ENCODE results near the gene LAMC3. TPM values are rescaled to one million over a fixed set of nuclear protein-coding genes. Genes with fewer than 3 reads are reported as not detected.

Gene LAMC3
- total RNA-seq, 2 donors from 2014 or later: 16.7 to 41.2 TPM

- peak overlapping the region; percentile 83 for H3K27ac Mint-ChIP-seq
- peaks cover 30% of the 10 kb centered on the region for H3K36me3 Mint-ChIP-seq (ENCODE audit: low read depth)
- 60 to 75% methylated on average over 2 to 6 of the region's 6 CpGs for WGBS, 2 experiments (ENCODE audit: insufficient coverage in 1 of 2, insufficient read length in 1 of 2)
- no peaks in the 10 kb centered on the region for H3K9me3 Mint-ChIP-seq
- Histone ChIP-seq H3K27ac (ENCODE audit: low read depth, low read length) (no peak overlapping the region), H3K9ac (ENCODE audit: extremely low read depth, low read length, poor library complexity, severe bottlenecking) (no peak overlapping the region), H3K36me3 (ENCODE audit: control insufficient read depth, insufficient read depth, low read length) (no peaks in the 10 kb centered on the region), H3K27me3 (ENCODE audit: control insufficient read depth, insufficient read depth, low read length, poor library complexity, severe bottlenecking) (no peaks in the 10 kb centered on the region), H3K9me3 (ENCODE audit: control insufficient read depth, low read length) (no peaks in the 10 kb centered on the region), H3K4me3 (ENCODE audit: low read length) (no peak overlapping the region), H3K4me1 (ENCODE audit: control insufficient read depth, insufficient read depth, low read length) (no peaks in the 10 kb centered on the region)
- no peaks in the 10 kb centered on the region for H3K27me3 Mint-ChIP-seq (ENCODE audit: insufficient read depth)
- H3K4me3 Mint-ChIP-seq: no peak overlapping the region
- no peak for TF ChIP-seq CTCF (conservative IDR thresholded peaks at IDR 0.05)
- no peaks in the 10 kb centered on the region for H3K4me1 Mint-ChIP-seq
- no peak for DNase-seq
Measured at GRCh38 chr9:131048332-131048731, 39.4 kb downstream of the LAMC3 start.

- H3K36me3 Mint-ChIP-seq (ENCODE audit: low read depth): peaks cover 27% of the 10 kb centered on the region
- H3K9ac ChIP-seq (ENCODE audit: extremely low read depth, low read length, poor library complexity, severe bottlenecking): no peak overlapping the region
- 94 to 95% methylated on average over 5 to 8 of the region's 8 CpGs for WGBS, 2 experiments (ENCODE audit: insufficient coverage in 1 of 2, insufficient read length in 1 of 2)
- no peaks in the 10 kb centered on the region for H3K27me3 Mint-ChIP-seq (ENCODE audit: insufficient read depth)
- no peak overlapping the region for H3K27ac ChIP-seq (ENCODE audit: low read depth, low read length)
- H3K4me1 ChIP-seq (ENCODE audit: control insufficient read depth, insufficient read depth, low read length): no peaks in the 10 kb centered on the region
- no peaks in the 10 kb centered on the region for H3K4me1 Mint-ChIP-seq
- H3K9me3 Mint-ChIP-seq: no peaks in the 10 kb centered on the region
- no peak overlapping the region for H3K4me3 Mint-ChIP-seq
- no peak overlapping the region for H3K4me3 ChIP-seq (ENCODE audit: low read length)
- no peak for TF ChIP-seq CTCF (conservative IDR thresholded peaks at IDR 0.05)
- H3K9me3 ChIP-seq (ENCODE audit: control insufficient read depth, low read length): no peaks in the 10 kb centered on the region
- H3K27me3 ChIP-seq (ENCODE audit: control insufficient read depth, insufficient read depth, low read length, poor library complexity, severe bottlenecking): no peaks in the 10 kb centered on the region
- H3K27ac Mint-ChIP-seq: no peak overlapping the region
- no peaks in the 10 kb centered on the region for H3K36me3 ChIP-seq (ENCODE audit: control insufficient read depth, insufficient read depth, low read length)
- DNase-seq: no peak
Measured at GRCh38 chr9:131048820-131049219, 39.8 kb downstream of the LAMC3 start.

GRCh38 chr9:131049829-131050715 lies 41.1 kb downstream of the LAMC3 start:
- no peak overlapping the region for H3K27ac Mint-ChIP-seq
- DNase-seq: no peak
- Histone ChIP-seq H3K27ac (ENCODE audit: low read depth, low read length) (no peak overlapping the region), H3K36me3 (ENCODE audit: control insufficient read depth, insufficient read depth, low read length) (no peaks in the 10 kb centered on the region), H3K9me3 (ENCODE audit: control insufficient read depth, low read length) (no peaks in the 10 kb centered on the region), H3K27me3 (ENCODE audit: control insufficient read depth, insufficient read depth, low read length, poor library complexity, severe bottlenecking) (no peaks in the 10 kb centered on the region), H3K9ac (ENCODE audit: extremely low read depth, low read length, poor library complexity, severe bottlenecking) (no peak overlapping the region), H3K4me1 (ENCODE audit: control insufficient read depth, insufficient read depth, low read length) (no peaks in the 10 kb centered on the region), H3K4me3 (ENCODE audit: low read length) (no peak overlapping the region)
- H3K4me3 Mint-ChIP-seq: no peak overlapping the region
- no peaks in the 10 kb centered on the region for H3K4me1 Mint-ChIP-seq
- no peaks in the 10 kb centered on the region for H3K9me3 Mint-ChIP-seq
- H3K27me3 Mint-ChIP-seq (ENCODE audit: insufficient read depth): no peaks in the 10 kb centered on the region
- H3K36me3 Mint-ChIP-seq (ENCODE audit: low read depth): peaks cover 27% of the 10 kb centered on the region
- no peak for TF ChIP-seq CTCF (conservative IDR thresholded peaks at IDR 0.05)
- WGBS, 2 experiments (ENCODE audit: insufficient coverage in 1 of 2, insufficient read length in 1 of 2): 91% methylated on average over 11 to 21 of the region's 21 CpGs

Data from endodermal cell (in vitro differentiated cells).